Fibroblast of lung (primary cell): ENCODE data around the gene CCDC198. TPM values are rescaled to one million over a fixed set of nuclear protein-coding genes. Genes with fewer than 3 reads are reported as not detected.
A peak's percentile ranks its signal among the peaks of the same experiment; 100 is the strongest.

ENCODE experiments used
- DNase-seq, 2 donors: peaks; one replicate each; pipeline versions ENCODE4 v3.0.0 to v3.0.0-alpha.2; 2010; ENCODE audit warnings: low read depth in 2 of 2
- H2AFZ ChIP-seq: 2 replicates; pipeline ENCODE4 v1.5.1; 2012; ENCODE audit warnings: low read length, control low read depth, inconsistent platforms
- H3K27ac ChIP-seq: 2 replicates; pipeline ENCODE4 v1.5.1; 2011; ENCODE audit warnings: low read length, control low read depth; ENCODE audit not compliant: insufficient read depth
- H3K27me3 ChIP-seq: 2 replicates; pipeline ENCODE4 v1.5.1; 2011; ENCODE audit warnings: mild to moderate bottlenecking, low read length; ENCODE audit not compliant: control insufficient read depth, insufficient read depth
- H3K36me3 ChIP-seq: 2 replicates; pipeline ENCODE4 v1.5.1; 2011; ENCODE audit warnings: low read length; ENCODE audit not compliant: control insufficient read depth, insufficient read depth
- H3K4me1 ChIP-seq: 2 replicates; pipeline ENCODE4 v1.5.1; 2011; ENCODE audit warnings: low read length; ENCODE audit not compliant: control insufficient read depth, insufficient read depth; ENCODE audit errors: extremely low read depth
- H3K4me2 ChIP-seq: 2 replicates; pipeline ENCODE4 v1.5.1; 2011; ENCODE audit warnings: low read length, control low read depth; ENCODE audit not compliant: insufficient read depth; ENCODE audit errors: extremely low read depth
- H3K4me3 ChIP-seq, 4 experiments: fragments of 200-600 bp in 1 of 4; sonication (generic) in 1 of 4; replicated peaks in 1 of 4; 2 replicates each; pipeline ENCODE4 v1.5.1; 2011 to 2016; ENCODE audit warnings: low read length in 4 of 4, low read depth in 3 of 4, mild to moderate bottlenecking in 3 of 4, control low read depth in 2 of 4, inconsistent platforms in 1 of 4, mixed read lengths in 1 of 4; ENCODE audit not compliant: insufficient read depth in 1 of 4; ENCODE audit errors: control extremely low read depth in 1 of 4
- H3K79me2 ChIP-seq: 2 replicates; pipeline ENCODE4 v1.5.1; 2012; ENCODE audit warnings: mild to moderate bottlenecking, low read length, inconsistent platforms; ENCODE audit not compliant: control insufficient read depth, insufficient read depth
- H3K9ac ChIP-seq: 2 replicates; pipeline ENCODE4 v1.5.1; 2011; ENCODE audit warnings: mild to moderate bottlenecking, low read length, control low read depth; ENCODE audit not compliant: insufficient read depth
- H3K9me3 ChIP-seq: 2 replicates; pipeline ENCODE4 v1.5.1; 2012; ENCODE audit warnings: low read depth, low read length; ENCODE audit not compliant: control insufficient read depth, insufficient read depth
- H4K20me1 ChIP-seq: 2 replicates; pipeline ENCODE4 v1.5.1; 2011; ENCODE audit warnings: low read length; ENCODE audit not compliant: control insufficient read depth, insufficient read depth; ENCODE audit errors: extremely low read depth
- EZH2 ChIP-seq: IDR thresholded peaks from 2 replicates; pipeline ENCODE4 v1.5.1; 2012; ENCODE audit warnings: low read length, control low read depth, mild to moderate bottlenecking; ENCODE audit errors: missing control alignments
- polyA plus RNA-seq, 2 donors: library from polyadenylated mRNA; depleted of rRNA in 1 of 2; stranded (reverse) in 1 of 2; unstranded in 1 of 2; fragments of >200 nt; gene quantifications; 2 replicates each; pipeline ENCODE4 v1.2.1, GENCODE V29; 2011 to 2012; ENCODE audit warnings: missing spikeins in 1 of 2
- total RNA-seq: library from RNA; depleted of rRNA; stranded (reverse); fragments of >200 nt; gene quantifications from 2 replicates; pipeline ENCODE4 v1.2.1, GENCODE V29; 2014
- TF ChIP-seq, protein P1 (sequence below), 2 donors: IDR thresholded peaks in 1 of 2; conservative IDR thresholded peaks in 1 of 2; 1 replicate in 1 of 2; 2 replicates in 1 of 2; pipeline ENCODE4 v1.5.1; 2011 to 2012; ENCODE audit warnings: low read length in 2 of 2, control low read depth in 1 of 2, inconsistent platforms in 1 of 2, low read depth in 1 of 2, mild to moderate bottlenecking in 1 of 2

The CCDC198 gene
- total and polyA plus RNA-seq, 2 donors (not counting 1 experiment from before 2014, with no cell fraction given), result not detected

DNA sequence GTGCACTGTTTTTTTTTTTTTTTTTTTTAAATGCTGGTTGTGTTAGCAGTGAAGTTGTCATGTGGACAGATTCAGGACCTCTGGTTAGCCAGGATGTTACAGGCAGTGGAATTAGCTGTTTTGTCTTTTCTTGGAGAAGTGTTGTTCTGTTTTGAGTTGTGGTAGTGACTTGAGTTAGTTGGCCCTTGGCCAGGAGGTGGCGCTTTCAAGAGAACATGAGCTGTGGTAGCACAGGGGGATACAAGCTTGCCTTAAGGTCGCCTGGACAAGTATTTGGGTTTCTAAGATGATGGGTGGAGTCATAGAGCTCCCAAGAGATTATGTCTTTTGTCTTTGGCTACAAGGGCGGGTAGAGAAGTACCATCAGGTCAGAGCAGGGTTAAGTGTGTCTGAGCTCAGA, 33.3 kb upstream of the CCDC198 start:
- Histone ChIP-seq H3K9ac (no peak overlapping the region), H3K27me3 (no peaks in the 10 kb centered on the region), H2AFZ (no peak overlapping the region), H3K27ac (no peak overlapping the region), H3K79me2 (no peaks in the 10 kb centered on the region), H3K4me3 (no peak overlapping the region), H3K9me3 (no peaks in the 10 kb centered on the region), H3K36me3 (no peaks in the 10 kb centered on the region), H4K20me1 (no peaks in the 10 kb centered on the region), H3K4me1 (no peaks in the 10 kb centered on the region), H3K4me2 (no peak overlapping the region)
- no peak for DNase-seq
- TF ChIP-seq EZH2, result no peak
- TF ChIP-seq, protein P1, sequence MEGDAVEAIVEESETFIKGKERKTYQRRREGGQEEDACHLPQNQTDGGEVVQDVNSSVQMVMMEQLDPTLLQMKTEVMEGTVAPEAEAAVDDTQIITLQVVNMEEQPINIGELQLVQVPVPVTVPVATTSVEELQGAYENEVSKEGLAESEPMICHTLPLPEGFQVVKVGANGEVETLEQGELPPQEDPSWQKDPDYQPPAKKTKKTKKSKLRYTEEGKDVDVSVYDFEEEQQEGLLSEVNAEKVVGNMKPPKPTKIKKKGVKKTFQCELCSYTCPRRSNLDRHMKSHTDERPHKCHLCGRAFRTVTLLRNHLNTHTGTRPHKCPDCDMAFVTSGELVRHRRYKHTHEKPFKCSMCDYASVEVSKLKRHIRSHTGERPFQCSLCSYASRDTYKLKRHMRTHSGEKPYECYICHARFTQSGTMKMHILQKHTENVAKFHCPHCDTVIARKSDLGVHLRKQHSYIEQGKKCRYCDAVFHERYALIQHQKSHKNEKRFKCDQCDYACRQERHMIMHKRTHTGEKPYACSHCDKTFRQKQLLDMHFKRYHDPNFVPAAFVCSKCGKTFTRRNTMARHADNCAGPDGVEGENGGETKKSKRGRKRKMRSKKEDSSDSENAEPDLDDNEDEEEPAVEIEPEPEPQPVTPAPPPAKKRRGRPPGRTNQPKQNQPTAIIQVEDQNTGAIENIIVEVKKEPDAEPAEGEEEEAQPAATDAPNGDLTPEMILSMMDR (conservative IDR thresholded peaks at IDR 0.05 in 1 of 2, IDR thresholded peaks at IDR 0.05 in 1 of 2; ENCODE audit: low read depth in 1 of 2, low read length in 2 of 2), result no peak

DNA sequence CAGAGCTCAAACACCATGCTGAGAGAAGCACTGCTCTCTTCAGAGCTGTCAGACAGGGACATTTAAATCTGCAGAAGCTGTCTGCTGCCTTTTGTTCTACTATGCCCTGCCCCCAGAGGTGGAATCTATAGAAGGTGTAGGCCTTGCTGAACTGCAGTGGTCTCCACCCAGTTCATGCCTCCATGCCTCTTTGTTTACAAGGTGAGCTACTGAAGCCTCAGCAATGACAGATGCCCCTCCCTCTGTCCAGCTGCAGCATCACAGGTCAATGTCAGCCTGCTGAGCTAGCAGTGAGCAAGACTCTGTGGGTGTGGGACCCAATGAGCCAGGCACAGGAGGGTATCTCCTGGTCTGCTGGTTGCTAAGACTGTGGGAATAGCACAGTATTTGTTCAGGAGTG, 25.4 kb upstream of the CCDC198 start:
- Histone ChIP-seq H3K79me2 (no peaks in the 10 kb centered on the region), H3K4me3 (no peak overlapping the region), H3K9me3 (no peaks in the 10 kb centered on the region), H3K27me3 (no peaks in the 10 kb centered on the region), H3K4me2 (no peak overlapping the region), H3K9ac (no peak overlapping the region), H3K4me1 (no peaks in the 10 kb centered on the region), H3K27ac (no peak overlapping the region), H2AFZ (no peak overlapping the region), H4K20me1 (no peaks in the 10 kb centered on the region), H3K36me3 (no peaks in the 10 kb centered on the region)
- no peak for DNase-seq
- no peak for TF ChIP-seq EZH2
- TF ChIP-seq, protein P1 (conservative IDR thresholded peaks at IDR 0.05 in 1 of 2, IDR thresholded peaks at IDR 0.05 in 1 of 2; ENCODE audit: low read depth in 1 of 2, low read length in 2 of 2), result no peak

- no peaks in the 10 kb centered on the region for H4K20me1 ChIP-seq
- no peak overlapping the region for H3K4me3 ChIP-seq
- TF ChIP-seq, protein P1 (conservative IDR thresholded peaks at IDR 0.05 in 1 of 2, IDR thresholded peaks at IDR 0.05 in 1 of 2; ENCODE audit: low read depth in 1 of 2, low read length in 2 of 2), result no peak
- TF ChIP-seq EZH2, result no peak
- no peaks in the 10 kb centered on the region for H3K9me3 ChIP-seq
- no peaks in the 10 kb centered on the region for H3K36me3 ChIP-seq
- H3K9ac ChIP-seq, result no peak overlapping the region
- DNase-seq, result peak in 1 of 2 donors; percentile 9
- no peaks in the 10 kb centered on the region for H3K79me2 ChIP-seq
- H3K27me3 ChIP-seq, result no peaks in the 10 kb centered on the region
- no peaks in the 10 kb centered on the region for H3K4me1 ChIP-seq
- H3K4me2 ChIP-seq, result no peak overlapping the region
- no peak overlapping the region for H2AFZ ChIP-seq
- no peak overlapping the region for H3K27ac ChIP-seq
Measured at GRCh38 chr14:57512220-57512619, 18.6 kb upstream of the CCDC198 start.
